HG02981 (cell line): Measurements from ENCODE around the gene PRLHR.

ENCODE experiments used
- ATAC-seq: cut with Tn5 transposase; IDR thresholded peaks from one replicate; pipeline ENCODE4 v1.9.1; 2021; ENCODE audit warnings: mild to moderate bottlenecking, moderate library complexity; ENCODE audit not compliant: unreplicated experiment

The PRLHR gene

DNA sequence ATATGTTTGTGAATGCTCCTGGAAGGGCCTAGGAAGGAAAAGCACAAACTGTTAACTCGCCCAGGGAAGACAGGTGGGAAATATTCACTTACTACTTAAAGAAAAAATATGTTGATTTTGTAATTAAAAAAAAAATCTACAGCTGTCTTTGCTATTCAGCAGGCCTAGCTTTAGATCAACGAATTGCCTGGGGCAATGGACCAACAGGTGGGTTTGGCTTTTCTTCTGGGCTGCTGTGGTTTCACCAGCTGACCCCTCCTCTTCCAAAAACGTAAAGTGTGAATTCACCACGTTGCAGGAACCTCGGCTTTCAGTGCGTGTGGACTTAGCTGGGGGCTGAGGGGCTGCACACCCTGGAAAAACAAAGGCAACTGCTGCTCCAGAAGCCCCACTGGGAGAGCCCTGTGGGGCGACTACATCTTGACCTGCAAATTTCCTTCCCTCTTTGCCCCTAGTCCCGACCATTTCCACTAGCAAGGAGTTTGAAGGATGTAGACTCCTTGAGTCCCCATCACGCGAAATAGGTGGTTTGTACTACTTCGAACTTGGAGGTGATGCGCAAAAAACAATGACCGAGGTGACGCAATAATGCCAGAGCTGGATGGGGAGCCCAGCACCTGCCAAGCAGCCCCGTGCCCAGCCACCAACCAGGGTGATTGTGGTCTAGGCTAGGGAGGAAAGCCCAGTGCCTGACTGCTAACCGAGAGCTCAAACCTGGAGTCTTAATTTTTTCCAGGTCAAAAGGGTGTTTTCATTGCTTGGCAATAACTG lies 7.4 kb downstream of the PRLHR start:
- ATAC-seq: no peak

DNA sequence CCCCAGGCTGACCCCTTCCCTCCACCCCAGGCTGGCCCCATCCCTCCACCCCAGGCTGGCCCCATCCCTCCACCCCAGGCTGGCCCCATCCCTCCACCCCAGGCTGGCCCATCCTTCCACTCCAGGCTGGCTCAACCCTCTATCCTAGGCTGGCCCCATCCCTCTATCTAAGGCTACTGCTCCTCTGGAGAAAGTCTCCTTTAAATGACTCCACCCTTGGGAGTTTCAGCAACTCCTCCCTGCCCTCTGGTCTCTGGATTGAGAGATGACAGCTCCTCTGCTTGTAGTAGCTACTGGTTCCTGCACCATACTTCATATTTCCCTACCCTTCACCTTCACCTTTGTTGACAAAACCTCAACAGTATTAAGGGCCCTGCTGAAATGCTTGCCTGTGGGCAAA lies 8.5 kb downstream of the PRLHR start:
- no peak for ATAC-seq

DNA sequence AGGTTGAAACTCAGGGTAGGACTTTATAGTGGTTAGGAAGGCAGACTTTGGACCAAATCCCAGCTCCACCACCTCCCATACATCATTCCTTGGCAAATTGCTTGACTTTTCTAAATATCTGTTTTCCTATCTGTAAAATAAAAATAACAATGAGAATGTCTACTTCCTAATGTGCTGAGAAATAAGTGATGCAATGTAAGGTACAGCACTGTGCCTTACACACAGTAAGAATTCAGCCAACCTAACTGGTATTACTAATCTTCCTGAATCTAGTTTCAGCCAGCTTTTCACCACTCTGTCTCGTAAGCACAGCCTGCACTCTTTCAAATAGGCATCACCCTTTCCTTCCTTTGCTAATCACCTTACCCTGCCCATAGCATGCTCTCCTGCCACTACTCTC lies 9.7 kb downstream of the PRLHR start:
- ATAC-seq: no peak

DNA sequence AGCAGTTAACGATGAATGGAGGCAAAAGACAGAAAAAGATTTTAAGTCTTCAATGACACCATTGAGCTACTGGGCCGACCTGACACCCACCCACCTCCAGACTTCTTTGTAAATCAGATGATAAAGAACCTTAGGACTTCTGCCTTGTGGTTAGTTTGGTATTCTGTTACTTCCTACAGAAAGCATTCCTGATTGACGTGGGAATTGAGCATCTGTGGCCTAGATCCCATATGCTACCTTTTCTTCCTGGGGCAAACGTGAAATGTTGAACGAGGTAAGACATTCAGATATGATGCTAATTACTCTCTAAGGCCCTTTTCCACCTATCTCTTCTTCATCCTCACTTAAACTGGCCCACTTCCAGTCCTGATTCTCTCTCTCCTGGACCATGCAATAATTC lies 10.2 kb downstream of the PRLHR start:
- no peak for ATAC-seq

DNA sequence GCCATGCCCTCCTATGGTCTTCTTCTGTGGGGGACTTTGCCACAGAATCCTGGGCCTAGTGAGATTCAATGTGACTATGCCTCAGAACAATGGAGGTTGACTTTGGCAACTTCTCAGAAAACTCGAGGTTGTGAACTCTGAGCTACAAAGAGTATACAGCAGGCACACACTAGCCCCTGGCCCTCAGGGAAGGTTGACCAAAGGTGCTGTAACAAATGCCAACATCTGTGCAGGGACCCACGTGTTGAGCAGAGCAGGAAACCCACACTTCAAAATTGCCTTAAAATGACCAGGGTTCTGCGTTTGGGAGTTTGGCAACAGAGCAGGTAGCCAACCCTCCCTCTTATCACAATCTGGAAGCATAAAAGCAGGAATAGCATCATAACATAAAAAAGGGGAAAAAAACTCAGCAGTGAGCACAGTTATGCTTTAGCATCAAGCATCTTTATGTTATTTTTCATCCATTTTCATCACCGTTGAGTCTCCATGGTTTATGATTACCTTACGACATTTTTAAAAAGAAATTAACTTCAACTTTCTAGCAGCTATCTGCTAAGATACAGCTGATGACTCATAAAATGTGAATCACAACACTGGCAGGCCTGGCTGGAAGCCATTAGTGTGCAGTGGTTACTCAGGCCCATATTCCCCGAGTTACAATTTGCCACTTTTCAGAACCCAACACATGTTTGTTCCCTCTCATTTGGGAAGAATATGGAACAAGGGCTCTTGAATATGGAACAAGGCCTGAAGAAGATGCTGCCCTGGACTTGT lies 11.1 kb downstream of the PRLHR start:
- ATAC-seq: no peak

DNA sequence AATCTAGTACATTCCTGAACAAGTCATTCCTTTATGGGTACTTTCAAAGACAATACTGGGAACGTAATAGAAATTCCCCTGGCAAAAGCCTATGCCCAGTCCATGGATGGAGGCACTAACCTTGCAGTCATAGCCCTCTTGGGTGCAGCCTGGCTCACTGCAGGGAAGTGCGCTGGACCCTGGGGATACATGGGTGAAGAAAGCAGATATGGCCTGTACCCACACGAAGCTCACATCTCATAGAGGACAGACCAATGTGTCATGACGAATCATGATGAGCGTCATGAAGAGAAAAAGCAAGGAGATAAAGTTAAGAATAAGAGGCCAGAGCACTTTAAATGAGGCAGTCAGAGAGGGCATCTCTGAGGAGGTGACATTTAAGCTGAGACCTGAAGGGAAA lies 11.8 kb downstream of the PRLHR start:
- no peak for ATAC-seq

DNA sequence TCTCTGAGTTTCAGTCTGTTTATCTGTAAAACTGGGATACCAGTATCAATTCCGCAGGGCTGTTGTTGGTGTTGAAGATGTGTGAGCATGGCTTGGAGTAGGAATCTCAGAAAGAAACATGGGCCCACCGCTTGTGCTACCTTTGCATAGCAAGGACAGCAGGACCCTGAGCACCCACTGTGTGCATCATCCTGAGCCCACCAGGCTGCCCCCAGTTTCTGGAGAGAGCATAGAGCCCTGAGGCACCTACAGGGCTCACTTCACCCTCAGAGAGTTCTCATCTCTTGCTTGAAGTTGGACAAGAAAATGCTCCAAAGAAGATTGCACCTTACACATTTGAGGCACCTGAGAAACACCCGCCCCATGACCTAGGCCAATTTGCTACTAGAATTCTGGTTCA lies 12.9 kb downstream of the PRLHR start:
- no peak for ATAC-seq

DNA sequence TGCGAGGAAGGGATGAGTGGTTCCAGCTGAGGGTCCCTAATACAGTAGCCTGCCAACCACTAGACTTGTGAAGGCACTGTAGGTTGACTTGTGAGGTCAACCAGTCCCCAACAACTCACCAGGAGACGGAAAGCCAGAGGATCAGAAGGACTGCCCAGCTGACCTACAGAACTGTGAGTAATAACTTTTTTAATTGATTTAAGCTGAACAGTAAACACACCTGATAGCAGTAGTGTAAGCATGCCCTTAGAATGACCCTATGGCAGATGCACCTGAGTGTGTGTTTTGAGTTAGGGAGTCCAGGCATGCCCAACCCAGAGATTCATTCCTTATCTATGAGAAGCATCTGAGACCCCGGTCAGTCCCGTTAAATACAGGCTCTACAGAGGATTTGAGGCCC lies 14.1 kb downstream of the PRLHR start:
- ATAC-seq: no peak

DNA sequence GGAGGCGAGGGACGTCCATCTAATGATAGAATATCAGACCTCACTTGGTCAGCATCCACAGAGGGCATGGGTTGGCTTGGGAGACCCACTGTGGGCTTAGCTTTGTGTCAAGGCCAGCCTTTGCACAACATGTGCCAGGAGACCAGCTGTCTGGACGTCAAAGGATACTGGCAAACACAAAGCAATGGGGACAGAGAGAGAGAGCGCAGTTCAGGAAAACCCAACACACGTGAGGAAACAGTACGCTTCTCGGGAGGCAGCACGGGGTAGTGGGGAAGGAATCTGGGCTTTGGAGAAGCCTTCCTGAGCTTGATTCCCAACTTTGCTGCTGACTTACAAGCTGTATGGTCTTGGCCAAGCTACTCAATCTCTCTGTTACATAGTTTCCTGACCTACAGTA lies 14.7 kb downstream of the PRLHR start:
- no peak for ATAC-seq

DNA sequence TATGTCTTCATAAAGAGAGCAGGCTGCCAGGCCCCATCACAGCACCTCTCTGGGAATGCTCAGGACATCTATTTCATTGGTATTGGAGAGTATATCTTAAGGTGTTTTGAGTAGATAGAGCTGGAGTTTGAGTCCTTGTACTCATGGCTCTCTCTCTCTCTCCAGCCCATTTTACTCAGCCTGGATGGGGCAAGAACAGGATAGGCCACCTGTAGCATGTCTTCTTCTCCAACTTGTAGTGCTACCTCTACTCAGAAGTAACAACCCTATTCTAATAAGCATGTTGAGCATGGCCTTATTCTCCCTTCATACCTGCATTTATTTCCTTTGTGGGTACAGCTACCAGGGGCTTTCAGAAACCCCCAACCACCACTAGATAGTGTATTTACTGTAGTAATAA lies 21.9 kb downstream of the PRLHR start:
- ATAC-seq: no peak

DNA sequence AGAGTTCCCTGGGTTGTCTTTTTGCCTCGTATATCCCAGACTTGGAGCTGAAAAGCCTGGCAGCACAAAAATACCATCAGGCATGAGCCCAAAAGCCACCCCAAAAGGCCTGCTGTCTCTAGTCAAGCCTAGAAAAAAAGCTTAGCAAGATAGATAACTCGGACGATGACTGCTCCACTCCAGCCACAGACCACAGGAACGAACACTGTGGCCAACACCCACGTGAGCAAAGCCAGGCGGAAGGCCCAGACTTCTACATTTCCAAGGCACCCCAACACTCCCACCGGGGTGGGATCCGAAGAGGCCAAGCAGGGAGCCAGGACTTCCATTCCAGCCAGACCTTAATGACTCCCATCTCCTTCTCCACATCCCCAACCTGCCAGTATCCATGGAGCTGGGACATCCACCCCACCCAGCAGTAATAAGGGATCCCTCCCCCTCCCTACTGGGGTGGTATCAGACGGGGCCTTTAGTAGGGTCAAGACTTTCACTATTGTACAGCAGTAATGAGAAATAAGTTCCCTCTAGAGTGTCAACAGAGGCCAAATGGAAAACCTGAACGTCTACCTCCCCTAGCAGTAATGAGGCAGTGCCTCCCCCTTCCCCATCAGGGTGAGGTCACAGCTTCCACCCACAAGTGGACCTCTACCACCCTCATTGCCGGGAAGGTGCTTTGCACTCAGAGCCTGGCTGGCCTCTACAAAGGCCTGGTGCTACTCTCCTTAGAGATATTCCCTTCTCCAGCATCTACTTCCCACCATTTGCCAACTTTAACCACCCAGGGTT lies 23.0 kb downstream of the PRLHR start:
- no peak for ATAC-seq

DNA sequence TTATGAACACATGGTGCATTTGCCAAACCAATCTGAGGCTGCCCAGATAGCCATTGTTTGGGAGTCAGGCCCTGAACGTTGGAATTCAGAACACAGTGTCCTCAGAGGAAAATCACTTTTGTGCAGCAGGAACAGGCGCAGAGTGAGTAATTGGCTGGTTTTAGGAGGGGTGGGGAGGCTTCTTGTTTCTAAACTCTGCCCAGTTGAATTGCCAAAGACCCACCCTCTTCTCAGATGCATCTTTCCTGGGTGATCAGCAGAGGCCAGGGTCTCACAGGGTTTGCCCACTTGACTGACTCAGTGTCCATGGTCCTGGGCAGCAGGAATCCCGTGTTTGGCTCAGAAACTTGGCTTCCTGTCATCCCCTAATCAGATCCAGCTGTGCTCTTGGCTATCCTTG lies 24.3 kb downstream of the PRLHR start:
- ATAC-seq: no peak

DNA sequence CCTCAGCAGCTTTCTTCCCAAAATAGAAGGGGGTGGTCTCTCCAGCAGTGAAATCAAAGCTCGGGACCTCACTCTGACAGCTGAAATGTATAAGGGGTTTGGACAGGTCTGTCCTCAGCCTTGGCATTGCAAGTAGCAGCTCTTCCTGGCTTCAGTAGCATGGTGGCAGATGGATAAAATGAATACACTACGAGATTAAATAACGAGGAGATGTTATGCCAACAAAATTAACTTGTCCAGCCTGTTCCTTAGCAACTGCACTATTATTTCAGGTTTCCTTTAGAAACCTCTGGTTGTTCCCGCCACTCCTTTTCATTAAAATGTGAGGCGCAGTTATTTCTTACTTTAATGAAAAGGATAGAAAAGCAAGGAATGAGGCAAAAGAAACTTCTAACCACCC lies 24.9 kb downstream of the PRLHR start:
- no peak for ATAC-seq

DNA sequence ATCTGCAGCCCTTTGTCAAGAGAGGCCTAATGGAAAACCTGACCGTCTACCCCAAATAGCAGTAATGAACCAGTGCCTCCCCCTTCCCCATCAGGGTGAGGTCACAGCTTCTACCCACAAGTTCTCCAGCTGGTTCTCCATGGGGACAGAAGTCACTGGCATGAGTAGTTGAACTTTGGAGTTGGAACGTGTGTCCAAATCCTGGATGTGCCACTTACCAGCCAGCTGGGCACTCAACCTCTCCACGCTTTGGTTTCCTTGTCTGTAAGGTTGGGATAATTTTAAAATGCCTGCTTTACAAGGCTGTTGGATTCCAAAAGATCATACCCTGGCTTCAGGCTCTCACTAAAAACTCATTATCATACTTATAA lies 25.6 kb downstream of the PRLHR start:
- ATAC-seq: no peak

DNA sequence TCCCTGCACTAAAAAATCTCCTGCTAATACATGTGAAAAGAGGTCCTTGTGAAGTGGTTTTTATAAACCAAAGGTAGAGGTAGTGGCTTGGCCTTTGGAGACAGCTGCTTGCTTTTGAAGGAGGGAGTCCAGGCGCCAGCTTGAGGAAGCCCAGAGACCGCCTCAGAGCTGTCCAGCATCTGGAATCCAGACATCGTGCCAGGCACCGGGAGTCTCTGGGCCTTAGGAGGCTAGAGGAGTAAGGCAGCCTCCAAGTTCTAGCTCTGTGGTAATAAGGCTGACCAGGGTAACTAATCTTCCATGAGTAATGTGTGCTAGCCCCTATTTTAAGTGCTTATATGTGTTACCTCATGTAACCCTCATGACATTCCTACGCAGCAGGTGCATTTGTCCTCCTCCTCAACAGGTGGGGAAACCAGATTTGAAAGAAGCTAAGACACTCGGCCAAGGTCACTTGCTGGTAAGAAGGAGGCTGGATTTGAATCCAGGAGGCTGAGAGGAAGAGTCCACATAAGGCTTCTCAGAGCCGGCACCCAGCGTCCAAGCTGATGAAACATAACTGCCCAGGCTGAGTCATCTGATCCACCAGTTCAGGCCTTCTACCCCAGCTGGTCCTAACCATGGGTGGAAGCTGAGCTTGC lies 26.1 kb downstream of the PRLHR start:
- ATAC-seq: no peak

DNA sequence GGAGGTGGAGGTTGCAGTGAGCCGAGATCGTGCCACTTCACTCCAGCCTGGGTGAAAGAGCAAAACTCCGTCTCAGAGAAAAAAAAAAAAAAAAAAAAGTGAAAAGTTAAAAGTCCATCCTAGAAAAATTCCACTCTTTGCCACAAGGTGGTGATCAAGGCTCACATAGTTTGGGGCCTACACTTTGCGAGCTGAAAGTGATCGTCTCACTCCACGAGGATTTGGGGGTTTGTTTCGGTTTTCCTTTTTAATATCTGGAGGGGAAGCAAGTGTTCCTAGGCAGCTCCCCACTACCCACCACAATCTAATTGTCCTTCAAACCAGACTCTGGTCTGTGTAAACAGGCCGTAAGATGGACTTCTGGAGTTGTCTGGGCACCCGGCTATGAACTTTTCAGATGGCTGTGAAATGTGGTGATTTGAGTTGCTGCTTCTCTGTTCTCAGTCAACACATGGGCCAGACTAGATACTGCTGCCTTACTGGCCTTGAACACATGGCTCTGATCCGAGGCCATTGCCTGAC lies 27.1 kb downstream of the PRLHR start:
- peak; percentile 62 for ATAC-seq

DNA sequence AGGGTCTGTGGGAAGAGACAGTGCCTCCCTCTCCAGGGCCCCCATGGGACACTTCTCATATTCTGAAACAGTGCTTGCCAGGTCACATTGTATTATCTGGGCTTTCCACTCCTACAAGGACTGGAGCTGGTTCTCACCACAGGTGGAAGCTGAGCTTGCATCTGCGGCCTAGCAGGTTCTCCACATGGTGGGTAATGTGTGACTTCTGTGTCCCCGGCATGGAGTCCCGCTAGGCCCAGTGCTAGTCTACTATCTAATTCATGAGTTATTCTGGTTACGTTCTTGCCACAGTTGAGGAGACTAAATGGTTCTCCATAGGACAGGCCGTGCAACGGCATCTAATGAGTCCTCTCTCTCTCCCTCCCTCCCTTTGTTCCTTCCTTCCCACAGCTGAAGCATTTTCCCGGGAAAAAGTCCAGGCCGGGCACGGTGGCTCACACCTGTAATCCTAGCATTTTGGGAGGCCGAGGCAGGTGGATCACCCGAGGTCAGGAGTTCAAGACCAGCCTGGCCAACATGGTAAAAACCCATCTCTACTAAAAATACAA lies 27.7 kb downstream of the PRLHR start:
- ATAC-seq: no peak

DNA sequence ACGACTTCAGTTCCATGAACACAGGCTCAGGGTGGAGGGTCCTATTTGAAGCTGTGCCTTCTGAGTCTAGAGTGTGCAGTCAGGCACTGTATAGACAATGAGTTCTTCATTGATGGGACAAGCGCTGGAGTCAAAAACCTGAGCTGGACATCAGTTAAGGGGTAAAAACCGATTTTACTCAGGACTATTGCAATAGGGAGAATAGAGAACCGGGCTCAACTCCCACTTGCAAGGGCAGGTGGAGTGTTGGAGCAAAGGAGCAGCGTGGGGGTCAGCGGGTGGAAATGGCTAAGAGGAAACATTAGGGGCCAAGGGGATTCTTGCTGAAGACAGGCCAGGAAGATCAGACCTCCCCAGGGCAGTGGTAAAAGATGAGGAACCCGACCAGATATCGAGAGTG lies 28.5 kb downstream of the PRLHR start:
- ATAC-seq: no peak

DNA sequence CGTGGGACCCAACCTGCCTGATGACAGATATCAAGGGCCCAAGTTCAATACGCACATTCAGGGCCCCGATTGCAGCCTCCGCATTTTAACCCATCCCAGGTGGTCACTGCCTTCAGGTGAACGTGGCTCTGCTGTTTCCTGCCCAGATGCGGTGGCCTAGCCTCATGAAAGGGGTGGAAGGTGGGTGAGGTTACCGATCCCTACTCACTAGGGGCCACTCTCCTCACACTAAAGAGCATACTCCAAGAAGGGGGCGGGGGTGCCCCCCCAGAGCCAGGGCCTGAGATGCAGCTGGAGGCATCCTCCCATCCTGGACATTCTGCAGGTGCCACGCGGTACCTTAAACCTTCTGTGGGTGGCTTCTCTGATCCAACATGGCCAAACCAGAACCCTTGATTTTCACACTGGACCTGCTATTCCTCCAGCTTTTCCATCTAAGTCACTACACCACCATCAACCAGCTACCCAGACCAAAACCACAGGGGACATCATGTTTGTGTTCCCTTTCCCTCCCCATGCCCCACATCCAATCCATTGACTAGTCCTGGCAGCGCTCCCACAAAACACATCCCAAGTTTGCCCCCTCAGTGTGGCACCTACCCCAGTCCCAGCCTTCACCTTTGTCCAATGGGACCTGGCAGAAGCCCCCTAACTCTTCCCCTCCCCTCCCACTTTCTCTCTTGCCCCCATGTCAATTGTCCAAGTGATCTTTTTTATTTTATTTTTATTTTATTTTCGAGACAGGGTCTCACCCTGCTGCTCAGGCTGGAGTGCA lies 30.0 kb downstream of the PRLHR start:
- ATAC-seq: no peak

DNA sequence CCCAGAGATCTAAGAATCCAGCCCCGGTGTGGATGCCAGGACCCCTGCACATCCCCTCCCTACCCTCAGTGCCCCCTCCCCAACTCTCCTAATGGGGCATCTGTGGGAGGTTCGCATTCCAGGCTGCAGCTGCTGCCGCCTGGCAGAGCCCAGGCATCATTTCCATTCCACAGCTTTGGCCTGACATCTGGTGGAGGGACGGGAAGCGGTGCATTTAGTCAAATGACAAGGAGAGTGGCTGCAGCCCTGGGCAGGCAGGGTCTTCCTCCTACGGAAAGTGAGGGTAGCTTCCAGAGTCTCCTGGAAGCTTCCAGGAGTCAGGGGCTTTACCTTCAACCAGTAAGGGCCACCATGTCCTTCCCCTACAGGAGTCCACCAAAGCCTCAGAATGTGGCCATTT lies 30.8 kb downstream of the PRLHR start:
- no peak for ATAC-seq
